ENCODE results near the gene SLC16A9. TPM values are rescaled to one million over a fixed set of nuclear protein-coding genes. Genes with fewer than 3 reads are reported as not detected.
"Not testable (repeated sequence)": the region's sequence is repeated elsewhere in the genome, so short reads cannot be mapped to it uniquely, and the experiment has no call there.

SLC16A9 gene
- polyA plus RNA-seq (2014; cell fraction: cytosol; rRNA removed), result 14.2 and 16.4 TPM in 2 replicates
- polyA plus RNA-seq (2014; cell fraction: nucleus; rRNA removed), result 9.9 and 10.5 TPM in 2 replicates

GRCh38 chr10:59709395-59710125 lies at the start of gene SLC16A9:
Gene SLC16A9, minus strand, starts transcription at chr10:59709850. Its CDS starts 25,559 bp downstream, at chr10:59684291.
- peak; percentile 80 for DNase-seq (ENCODE audit: low spot score)

DNA sequence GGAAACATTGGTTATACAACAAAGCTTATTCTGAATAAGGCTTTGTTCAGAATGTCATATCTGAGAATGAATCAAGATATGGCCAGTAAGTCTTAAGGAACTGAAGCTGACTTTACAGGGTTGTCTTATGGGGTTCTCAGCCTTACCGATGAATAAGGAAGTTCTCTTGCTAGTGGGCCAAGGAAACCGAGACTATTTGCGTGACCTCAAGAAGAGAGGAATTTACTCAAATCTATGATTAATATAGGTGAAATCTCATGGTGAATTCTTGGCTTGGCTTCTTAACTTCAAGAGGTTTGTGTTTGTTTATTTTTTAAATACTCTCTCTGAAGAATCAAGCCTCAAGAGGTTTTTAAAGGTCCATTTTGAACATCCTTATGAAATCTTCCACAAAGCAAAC lies 48.3 kb upstream of the SLC16A9 start:
- DNase-seq (ENCODE audit: low spot score), result no peak

DNA sequence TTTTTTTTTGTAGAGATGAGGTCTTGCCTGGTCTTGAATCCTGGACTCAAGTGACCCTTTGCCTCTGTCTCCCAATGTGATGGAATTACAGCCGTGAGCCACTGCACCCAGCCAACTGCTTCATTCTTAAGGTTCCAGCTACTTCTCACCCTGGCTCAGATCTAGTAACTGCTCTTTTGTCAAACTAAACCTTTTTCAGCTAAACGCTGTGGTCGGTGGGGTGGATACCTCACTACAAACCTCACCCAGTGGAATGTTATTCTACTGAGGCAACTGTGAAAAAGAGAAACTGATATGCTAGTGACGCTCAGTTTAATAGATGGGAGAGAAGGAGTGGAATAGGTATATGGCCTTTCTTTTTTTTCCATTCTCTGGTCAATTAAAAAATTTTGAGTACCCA lies 45.3 kb upstream of the SLC16A9 start:
- no peak for DNase-seq (ENCODE audit: low spot score)

GRCh38 chr10:59753267-59753666 lies 43.6 kb upstream of the SLC16A9 start, which contains the start of gene MRLN:
Gene MRLN, minus strand, starts transcription at chr10:59753455.
- DNase-seq (ENCODE audit: low spot score), result no peak

DNA sequence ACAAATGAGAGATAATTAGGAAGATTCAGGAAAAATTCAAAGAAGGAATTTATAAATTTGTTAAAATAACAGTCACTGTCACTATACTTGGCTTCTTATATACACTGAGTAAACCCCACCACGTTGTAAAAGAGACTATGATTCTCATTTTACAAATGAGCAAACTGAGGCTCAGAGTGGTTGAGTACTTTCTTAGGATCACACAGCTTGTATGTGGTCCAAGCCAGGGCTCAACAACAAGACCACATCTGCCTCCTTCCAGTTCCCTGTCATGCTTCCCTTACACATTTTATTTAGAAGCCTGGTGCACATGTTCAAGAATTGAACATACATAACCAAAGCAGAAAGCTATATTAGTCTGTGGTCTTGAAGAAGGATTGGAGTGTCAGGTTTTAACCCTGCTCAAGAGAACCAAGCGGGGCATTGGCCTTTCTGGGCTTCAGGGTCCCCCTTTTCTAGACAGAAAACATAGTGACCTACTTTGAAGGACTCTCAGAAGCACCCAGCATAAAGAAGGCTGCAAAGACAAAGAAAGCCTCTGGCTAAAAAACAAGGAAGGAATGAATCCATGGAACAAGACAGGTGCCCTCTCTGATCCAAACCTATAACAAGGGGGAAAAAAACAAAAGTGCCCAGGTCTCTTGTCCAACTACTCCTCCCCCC lies 42.8 kb upstream of the SLC16A9 start:
- DNase-seq (ENCODE audit: low spot score), result no peak

- DNase-seq (ENCODE audit: low spot score), result no peak
Observed at GRCh38 chr10:59750155-59750945, 40.7 kb upstream of the SLC16A9 start.

- no peak for DNase-seq (ENCODE audit: low spot score)
Observed at GRCh38 chr10:59748834-59749233, 39.2 kb upstream of the SLC16A9 start.

GRCh38 chr10:59745163-59745650 lies 35.6 kb upstream of the SLC16A9 start:
- no peak for DNase-seq (ENCODE audit: low spot score)

- DNase-seq (ENCODE audit: low spot score), result not testable (repeated sequence)
Observed at GRCh38 chr10:59744762-59745161, 35.1 kb upstream of the SLC16A9 start.

DNA sequence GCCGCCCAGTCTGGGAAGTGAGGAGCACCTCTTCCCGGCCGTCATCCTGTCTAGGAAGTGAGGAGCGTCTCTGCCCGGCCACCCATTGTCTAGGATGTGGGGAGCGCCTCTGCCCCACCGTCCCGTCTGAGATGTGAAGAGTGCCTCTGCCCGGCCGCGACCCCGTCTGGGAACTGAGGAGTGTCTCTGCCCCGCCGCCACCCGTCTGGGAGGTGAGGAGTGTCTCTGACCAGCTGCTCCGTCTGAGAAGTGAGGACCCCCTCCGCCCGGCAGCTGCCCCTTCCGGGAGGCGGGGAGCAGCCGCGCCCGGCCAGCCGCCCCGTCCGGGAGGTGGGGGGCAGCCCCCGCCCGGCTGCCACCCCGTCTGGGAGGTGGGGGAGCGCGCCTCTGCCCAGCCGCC lies 34.5 kb upstream of the SLC16A9 start:
- not testable (repeated sequence) for DNase-seq (ENCODE audit: low spot score)

GRCh38 chr10:59741583-59741982 lies 31.9 kb upstream of the SLC16A9 start:
- DNase-seq (ENCODE audit: low spot score), result no peak

DNA sequence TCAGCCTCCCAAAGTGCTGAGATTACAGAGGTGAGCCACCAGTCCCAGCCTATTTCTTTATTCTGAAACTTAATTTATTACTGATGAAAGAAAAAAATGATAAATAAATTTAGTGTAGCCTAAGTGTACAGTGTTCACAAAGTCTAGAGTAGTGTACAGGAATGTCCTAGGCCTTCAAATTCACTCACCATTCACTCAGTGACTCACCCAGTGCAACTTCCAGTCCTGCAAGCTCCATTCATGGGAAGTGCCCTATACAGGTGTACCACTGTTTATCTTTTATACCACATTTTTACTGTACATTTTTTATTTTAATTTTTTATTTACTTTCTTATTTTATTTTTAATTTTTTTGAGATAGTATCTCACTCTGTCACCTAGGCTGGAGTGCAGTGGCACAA lies 31.4 kb upstream of the SLC16A9 start:
- no peak for DNase-seq (ENCODE audit: low spot score)

GRCh38 chr10:59736749-59737148 lies 27.1 kb upstream of the SLC16A9 start:
- DNase-seq (ENCODE audit: low spot score), result no peak

- DNase-seq (ENCODE audit: low spot score), result no peak
Observed at GRCh38 chr10:59735296-59735695, 25.6 kb upstream of the SLC16A9 start.

DNA sequence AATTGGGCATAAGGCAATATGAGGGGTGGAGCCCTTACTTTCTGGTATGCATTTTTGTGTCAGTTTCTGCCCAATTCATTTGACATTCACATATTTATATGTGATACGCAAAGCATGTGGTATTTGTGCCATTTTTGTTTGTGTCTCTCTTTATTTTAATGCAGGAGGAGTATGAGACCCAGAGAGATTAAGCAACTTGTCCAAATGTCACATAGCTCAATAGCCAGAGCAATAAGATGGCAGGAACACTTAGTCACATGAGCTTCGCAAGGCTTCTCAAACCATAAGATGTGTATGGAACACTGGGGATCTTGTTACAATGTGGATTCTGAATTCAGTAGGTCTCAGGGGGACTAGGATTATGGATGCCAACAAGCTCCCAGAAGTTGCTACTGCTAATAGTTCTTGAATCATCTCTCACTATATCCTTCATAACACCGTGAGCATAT lies 24.4 kb upstream of the SLC16A9 start:
- no peak for DNase-seq (ENCODE audit: low spot score)

DNA sequence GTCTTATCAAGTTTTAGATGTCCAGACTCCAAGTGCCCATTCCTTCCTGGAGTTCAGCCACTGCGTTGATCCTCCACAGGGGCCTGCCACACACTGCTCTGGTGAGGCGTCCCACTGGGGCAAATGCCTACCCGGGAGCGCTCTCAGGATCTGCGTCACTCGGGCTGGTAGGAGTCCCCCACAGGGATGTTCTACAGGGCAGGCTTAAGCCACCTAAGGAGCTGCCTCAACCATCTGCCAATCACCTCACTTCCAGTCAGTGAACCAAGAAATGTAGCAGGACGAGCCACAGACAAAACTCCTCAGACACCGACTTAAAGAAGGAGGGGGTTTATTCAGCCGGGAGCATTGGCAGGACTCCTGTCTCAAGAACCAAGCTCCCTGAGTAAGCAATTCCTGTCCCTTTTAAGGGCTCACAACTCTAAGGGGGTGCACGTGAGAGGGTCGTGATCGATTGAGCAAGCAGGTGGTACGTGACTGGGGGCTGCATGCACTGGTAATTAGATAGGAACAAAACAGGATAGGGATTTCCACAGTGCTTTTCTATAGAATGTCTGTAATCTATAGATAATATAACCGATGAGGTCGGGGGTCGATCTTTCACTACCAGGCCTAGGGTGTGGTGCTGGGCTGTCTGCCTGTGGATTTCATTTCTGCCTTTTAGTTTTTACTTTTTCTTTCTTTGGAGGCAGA lies 23.8 kb upstream of the SLC16A9 start:
- not testable (repeated sequence) for DNase-seq (ENCODE audit: low spot score)

DNA sequence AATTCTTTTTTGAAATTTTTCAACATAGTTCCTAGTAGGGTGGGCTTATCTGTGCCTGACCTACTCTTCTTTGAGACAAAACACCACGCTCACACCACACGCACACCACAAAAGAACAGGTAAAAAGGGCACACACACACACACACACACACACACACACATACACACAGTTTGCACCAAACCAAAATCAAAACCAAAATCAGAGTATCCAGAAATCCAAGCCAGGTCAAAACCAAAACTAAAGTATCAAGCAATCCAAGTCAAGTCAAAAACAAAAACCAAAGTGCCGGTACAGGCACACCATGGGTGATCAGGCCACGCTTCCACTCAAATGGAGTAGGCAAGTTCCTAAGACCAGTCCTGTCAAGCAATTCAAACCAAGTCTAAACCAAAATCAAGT lies 23.2 kb upstream of the SLC16A9 start:
- not testable (repeated sequence) for DNase-seq (ENCODE audit: low spot score)

DNA sequence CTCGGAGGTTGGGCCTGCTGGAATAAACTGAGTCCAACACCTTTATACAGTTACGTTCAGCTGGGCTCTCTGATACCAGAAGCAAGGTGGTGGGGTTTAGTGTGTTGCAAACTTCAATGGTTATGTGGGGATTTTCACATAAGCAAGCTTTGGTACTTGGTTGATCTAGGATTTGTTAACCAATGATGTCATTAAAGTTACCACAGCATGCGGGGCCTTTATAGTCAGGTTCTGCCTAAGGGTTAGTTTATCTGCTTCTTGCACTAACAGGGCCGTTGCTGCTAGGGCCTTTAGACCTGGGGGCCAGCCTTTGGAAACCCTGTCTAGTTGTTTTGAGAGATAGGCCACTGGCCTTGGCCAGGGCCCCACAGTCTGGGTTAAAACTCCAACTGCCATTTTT lies 19.5 kb upstream of the SLC16A9 start:
- DNase-seq (ENCODE audit: low spot score), result not testable (repeated sequence)

DNA sequence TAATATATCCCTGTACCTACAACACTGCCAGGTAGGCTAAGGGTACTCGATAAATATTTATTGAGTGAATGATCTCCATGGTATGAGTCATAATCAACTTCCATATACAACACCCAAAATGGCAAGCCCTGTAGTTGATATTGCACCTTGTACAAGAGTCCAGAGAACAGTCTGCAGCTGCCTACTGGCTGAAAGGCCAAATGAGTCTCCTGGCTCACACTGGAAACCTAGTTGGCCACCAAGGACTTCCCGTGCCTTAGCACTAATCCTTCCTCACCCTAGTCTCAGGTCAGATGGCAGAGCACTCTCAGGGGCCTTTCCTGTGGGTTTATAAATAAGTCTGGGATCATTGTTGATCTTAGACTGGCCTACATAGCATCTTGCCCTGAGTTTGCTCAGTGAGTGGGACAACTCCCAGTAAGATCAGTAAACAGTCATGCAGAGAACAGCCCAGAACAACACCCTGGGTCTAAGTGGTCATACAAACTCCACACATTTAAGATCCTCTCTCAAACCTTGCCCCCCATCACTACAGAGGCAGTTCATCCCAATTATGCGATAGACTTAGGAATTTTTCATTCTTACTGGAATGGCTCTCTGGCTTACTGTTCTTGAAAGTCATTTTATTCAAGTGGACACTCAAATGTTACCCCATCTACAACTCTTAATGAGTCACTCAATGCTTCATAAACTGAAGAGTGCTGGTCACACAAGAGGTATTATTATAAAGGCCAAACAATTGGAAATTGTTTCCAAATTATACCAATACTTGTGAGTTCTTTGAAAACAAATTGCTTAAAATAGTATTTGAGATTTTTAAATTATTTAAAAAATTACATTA lies 14.7 kb upstream of the SLC16A9 start:
- no peak for DNase-seq (ENCODE audit: low spot score)

DNA sequence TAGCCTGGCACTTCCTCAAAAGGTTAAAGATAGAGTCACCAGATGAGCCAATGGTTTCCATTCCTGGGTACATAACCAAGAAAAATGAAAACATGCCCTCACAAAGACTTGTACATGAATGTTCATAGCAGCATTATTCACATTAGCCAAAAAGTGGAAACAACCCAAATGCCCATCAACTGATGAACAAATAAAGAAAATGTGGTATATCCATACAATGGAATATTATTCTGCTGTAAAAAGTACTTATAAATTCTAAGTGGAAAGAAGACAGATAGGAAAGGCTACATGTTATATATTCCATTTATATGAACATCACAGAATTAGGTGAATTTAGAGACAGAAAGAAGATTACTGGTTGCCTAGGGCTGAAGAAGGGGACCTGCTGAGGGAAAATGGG lies 10.7 kb upstream of the SLC16A9 start:
- DNase-seq (ENCODE audit: low spot score), result no peak

Data from SK-N-DZ (cell line).